Endothelial cell (in vitro differentiated cells): ENCODE data around the gene CCDC85C. TPM values are rescaled to one million over a fixed set of nuclear protein-coding genes. Genes with fewer than 3 reads are reported as not detected.

Source experiments
- DNase-seq: peaks from one replicate; pipeline ENCODE4 v3.0.0; 2021; ENCODE audit warnings: low spot score
- H3K27ac Mint-ChIP-seq: one replicate; pipeline ENCODE4 v1.8.0; 2021; ENCODE audit warnings: mixed read lengths, inconsistent platforms; ENCODE audit not compliant: unreplicated experiment
- H3K27me3 Mint-ChIP-seq: one replicate; pipeline ENCODE4 v1.8.0; 2021; ENCODE audit warnings: mild to moderate bottlenecking, moderate library complexity, mixed read lengths, inconsistent platforms; ENCODE audit not compliant: unreplicated experiment
- H3K36me3 Mint-ChIP-seq: one replicate; pipeline ENCODE4 v1.8.0; 2021; ENCODE audit warnings: mild to moderate bottlenecking, low read depth, mixed read lengths, inconsistent platforms; ENCODE audit not compliant: unreplicated experiment
- H3K4me1 Mint-ChIP-seq: one replicate; pipeline ENCODE4 v1.8.0; 2021; ENCODE audit warnings: mild to moderate bottlenecking, mixed read lengths, inconsistent platforms; ENCODE audit not compliant: unreplicated experiment
- H3K4me3 Mint-ChIP-seq: one replicate; pipeline ENCODE4 v1.8.0; 2021; ENCODE audit warnings: mild to moderate bottlenecking, mixed read lengths, inconsistent platforms; ENCODE audit not compliant: unreplicated experiment
- H3K9me3 Mint-ChIP-seq: one replicate; pipeline ENCODE4 v1.8.0; 2021; ENCODE audit warnings: mixed read lengths, inconsistent platforms; ENCODE audit not compliant: unreplicated experiment
- CTCF ChIP-seq: fragments of 200-600 bp; sonication (generic); IDR thresholded peaks from one replicate; pipeline ENCODE4 v1.5.0; 2021; ENCODE audit warnings: antibody characterized with exemption; ENCODE audit not compliant: unreplicated experiment
- total RNA-seq: library from RNA; stranded (reverse); fragmentation: NEBNext Ultra II Directional; extraction: Animal tissue kit (Norgen Biotek cat#: 25700); gene quantifications from one replicate; pipeline ENCODE4 v1.2.1, GENCODE V29; 2021; ENCODE audit not compliant: unreplicated experiment

CCDC85C gene
- total RNA-seq, 1 donor from 2014 or later: 42.1 TPM

- H3K36me3 Mint-ChIP-seq: no peaks in the 10 kb centered on the region
- TF ChIP-seq CTCF: no peak
- peaks cover 18% of the 10 kb centered on the region for H3K4me1 Mint-ChIP-seq
- DNase-seq: no peak
- H3K9me3 Mint-ChIP-seq: no peaks in the 10 kb centered on the region
- H3K27ac Mint-ChIP-seq: peak overlapping the region; percentile 7
- H3K4me3 Mint-ChIP-seq: peak overlapping the region; percentile 3
- peaks cover 5% of the 10 kb centered on the region for H3K27me3 Mint-ChIP-seq
Observed at GRCh38 chr14:99627100-99627499, 23.1 kb upstream of the CCDC85C start.

- no peak overlapping the region for H3K4me3 Mint-ChIP-seq
- no peaks in the 10 kb centered on the region for H3K9me3 Mint-ChIP-seq
- no peaks in the 10 kb centered on the region for H3K36me3 Mint-ChIP-seq
- peaks cover 5% of the 10 kb centered on the region for H3K27me3 Mint-ChIP-seq
- no peak for DNase-seq
- no peak for TF ChIP-seq CTCF
- no peak overlapping the region for H3K27ac Mint-ChIP-seq
- H3K4me1 Mint-ChIP-seq: peaks cover 23% of the 10 kb centered on the region
Observed at GRCh38 chr14:99626041-99626648, 22.1 kb upstream of the CCDC85C start.

GRCh38 chr14:99625476-99625875 is 21.5 kb upstream of the CCDC85C start:
- Mint-ChIP-seq H3K4me3 (no peak overlapping the region), H3K27me3 (peaks cover 4% of the 10 kb centered on the region), H3K9me3 (no peaks in the 10 kb centered on the region), H3K27ac (no peak overlapping the region), H3K4me1 (peaks cover 23% of the 10 kb centered on the region), H3K36me3 (no peaks in the 10 kb centered on the region)
- no peak for TF ChIP-seq CTCF
- DNase-seq: no peak

GRCh38 chr14:99624971-99625370 is 21.0 kb upstream of the CCDC85C start:
- Mint-ChIP-seq H3K27ac (no peak overlapping the region), H3K9me3 (no peaks in the 10 kb centered on the region), H3K4me3 (no peak overlapping the region), H3K4me1 (peaks cover 24% of the 10 kb centered on the region), H3K36me3 (no peaks in the 10 kb centered on the region), H3K27me3 (peaks cover 4% of the 10 kb centered on the region)
- TF ChIP-seq CTCF: no peak
- DNase-seq: no peak

- H3K36me3 Mint-ChIP-seq: no peaks in the 10 kb centered on the region
- H3K4me3 Mint-ChIP-seq: no peak overlapping the region
- no peak for TF ChIP-seq CTCF
- H3K9me3 Mint-ChIP-seq: no peaks in the 10 kb centered on the region
- DNase-seq: no peak
- H3K4me1 Mint-ChIP-seq: peaks cover 32% of the 10 kb centered on the region
- H3K27ac Mint-ChIP-seq: no peak overlapping the region
- H3K27me3 Mint-ChIP-seq: peaks cover 4% of the 10 kb centered on the region
Observed at GRCh38 chr14:99624024-99624423, 20.0 kb upstream of the CCDC85C start.
